ENCODE data around the gene PLEKHB2. TPM values are rescaled to one million over a fixed set of nuclear protein-coding genes. Genes with fewer than 3 reads are reported as not detected.

PLEKHB2 gene
- total RNA-seq, 1 experiment from 2014 or later = 55.9 TPM

DNA sequence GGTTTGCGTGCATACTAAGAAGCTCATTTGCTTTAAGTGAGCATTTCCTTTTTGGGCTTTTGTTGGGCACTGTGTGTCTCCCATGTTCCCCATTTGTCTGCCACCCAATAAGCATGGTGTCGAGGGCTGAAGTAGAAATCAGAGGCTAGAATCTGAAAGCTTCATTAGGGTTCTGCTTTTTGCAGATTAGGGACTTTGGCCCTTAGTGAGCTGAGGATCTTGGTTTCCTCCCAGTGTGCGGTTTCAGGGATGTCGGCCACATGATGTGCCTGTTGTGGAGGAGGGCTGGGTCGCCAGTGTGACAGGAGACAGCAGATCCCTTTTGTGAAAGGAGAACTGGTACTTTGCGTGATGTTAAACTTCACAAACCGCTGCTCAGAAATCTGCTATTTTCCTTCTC is 41.1 kb downstream of the PLEKHB2 start:
- no peaks in the 10 kb centered on the region for H3K23me2 ChIP-seq (ENCODE audit: insufficient read length, low read depth, low read length, poor library complexity, severe bottlenecking)
- H2AFZ ChIP-seq (ENCODE audit: low read length) = no peak overlapping the region
- Mint-ChIP-seq H3K36me3 (ENCODE audit: insufficient read depth in 1 of 3, low read depth in 3 of 3) (peaks cover 9 to 66% (median 44%) of the 10 kb centered on the region in 3 experiments; a peak in 6 of 7 replicates), H3K4me1 (no peaks in the 10 kb centered on the region), H3K27ac (no peak overlapping the region; a peak in 1 of 7 replicates), H3K4me3 (no peak overlapping the region), H3K27me3 (ENCODE audit: low read depth) (no peaks in the 10 kb centered on the region), H3K9me3 (no peaks in the 10 kb centered on the region)
- H3T11ph ChIP-seq (ENCODE audit: low read length) = no peak overlapping the region
- H4K91ac ChIP-seq (ENCODE audit: insufficient read length, low read depth, low read length) = no peak overlapping the region
- H3K18ac ChIP-seq (ENCODE audit: insufficient read length, low read depth, low read length) = no peak overlapping the region
- H4K20me1 ChIP-seq (ENCODE audit: control insufficient read depth, insufficient read depth, insufficient read length) = no peaks in the 10 kb centered on the region
- no peaks in the 10 kb centered on the region for H3K79me1 ChIP-seq (ENCODE audit: insufficient read depth, low read depth, low read length, poor library complexity, severe bottlenecking)
- no peak overlapping the region for H2BK5ac ChIP-seq (ENCODE audit: insufficient read length, low read length)
- H2BK20ac ChIP-seq (ENCODE audit: low read depth, low read length, poor library complexity, severe bottlenecking) = no peak overlapping the region
- H2BK15ac ChIP-seq (ENCODE audit: low read depth, low read length) = no peak overlapping the region
- no peak overlapping the region for H2AK5ac ChIP-seq (ENCODE audit: insufficient read length, low read length)
- H3K14ac ChIP-seq (ENCODE audit: insufficient read depth, low read length) = no peak overlapping the region
- no peak overlapping the region for H2BK120ac ChIP-seq (ENCODE audit: low read depth, low read length, poor library complexity, severe bottlenecking)
- no peak overlapping the region for H3K23ac ChIP-seq (ENCODE audit: insufficient read length, low read depth, low read length)
- no peaks in the 10 kb centered on the region for H3K4me1 ChIP-seq (ENCODE audit: insufficient read depth, low read length)
- no peak overlapping the region for H3K27ac ChIP-seq (ENCODE audit: insufficient read length, low read depth, low read length)
- H3K27me3 ChIP-seq (ENCODE audit: insufficient read depth, low read length) = no peaks in the 10 kb centered on the region
- DNase-seq = no peak
- no peak overlapping the region for H3K56ac ChIP-seq (ENCODE audit: insufficient read length, low read depth, low read length)
- no peaks in the 10 kb centered on the region for H3K79me2 ChIP-seq (ENCODE audit: insufficient read depth, low read length)
- no peak overlapping the region for H4K5ac ChIP-seq (ENCODE audit: insufficient read length, low read depth, low read length)
- no peak overlapping the region for H3K4ac ChIP-seq (ENCODE audit: low read depth, low read length)
- TF ChIP-seq, protein P1, sequence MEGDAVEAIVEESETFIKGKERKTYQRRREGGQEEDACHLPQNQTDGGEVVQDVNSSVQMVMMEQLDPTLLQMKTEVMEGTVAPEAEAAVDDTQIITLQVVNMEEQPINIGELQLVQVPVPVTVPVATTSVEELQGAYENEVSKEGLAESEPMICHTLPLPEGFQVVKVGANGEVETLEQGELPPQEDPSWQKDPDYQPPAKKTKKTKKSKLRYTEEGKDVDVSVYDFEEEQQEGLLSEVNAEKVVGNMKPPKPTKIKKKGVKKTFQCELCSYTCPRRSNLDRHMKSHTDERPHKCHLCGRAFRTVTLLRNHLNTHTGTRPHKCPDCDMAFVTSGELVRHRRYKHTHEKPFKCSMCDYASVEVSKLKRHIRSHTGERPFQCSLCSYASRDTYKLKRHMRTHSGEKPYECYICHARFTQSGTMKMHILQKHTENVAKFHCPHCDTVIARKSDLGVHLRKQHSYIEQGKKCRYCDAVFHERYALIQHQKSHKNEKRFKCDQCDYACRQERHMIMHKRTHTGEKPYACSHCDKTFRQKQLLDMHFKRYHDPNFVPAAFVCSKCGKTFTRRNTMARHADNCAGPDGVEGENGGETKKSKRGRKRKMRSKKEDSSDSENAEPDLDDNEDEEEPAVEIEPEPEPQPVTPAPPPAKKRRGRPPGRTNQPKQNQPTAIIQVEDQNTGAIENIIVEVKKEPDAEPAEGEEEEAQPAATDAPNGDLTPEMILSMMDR (conservative IDR thresholded peaks at IDR 0.05) = no peak
- no CpG with 5 or more reads among the region's 7 CpGs for WGBS (ENCODE audit: extremely low coverage, insufficient read length, low lambda C conversion rate)
- no peak overlapping the region for H3K4me2 ChIP-seq (ENCODE audit: insufficient read depth, insufficient read length, low read length)
- H3K9ac ChIP-seq (ENCODE audit: extremely low read depth, insufficient read length, low read length) = no peak overlapping the region
- no peak overlapping the region for H2BK12ac ChIP-seq (ENCODE audit: insufficient read length, low read depth, low read length)
- H3K9me3 ChIP-seq (ENCODE audit: control insufficient read depth, low read depth, low read length) = no peaks in the 10 kb centered on the region
- H4K8ac ChIP-seq (replicated peaks; ENCODE audit: insufficient read length, low read depth, low read length) = no peak overlapping the region
